ENCODE measurements around the gene ARL15. TPM values are rescaled to one million over a fixed set of nuclear protein-coding genes. Genes with fewer than 3 reads are reported as not detected.

ARL15 gene
- total RNA-seq, 1 donor from 2014 or later, result 14.0 TPM

DNA sequence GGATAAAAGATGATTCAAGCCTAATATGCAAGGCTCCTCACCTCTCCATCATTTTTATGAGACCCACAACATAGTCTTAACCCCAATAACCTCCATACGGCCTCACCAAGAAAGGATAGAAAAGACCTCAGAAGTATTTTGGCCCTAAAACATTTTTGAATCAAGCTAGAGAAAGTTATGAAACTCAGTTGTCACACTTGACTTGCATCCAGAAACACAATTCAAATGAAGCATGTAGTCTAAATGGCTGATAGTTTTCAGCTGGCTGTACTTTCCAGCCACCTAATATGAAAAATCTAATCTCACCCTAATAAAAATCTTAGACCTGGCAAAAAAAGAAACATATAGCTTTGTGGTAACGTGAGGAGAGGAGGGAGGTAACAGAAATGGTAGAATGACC, 116.1 kb downstream of the ARL15 start:
- H3K4me1 Mint-ChIP-seq (ENCODE audit: low read depth), result no peaks in the 10 kb centered on the region
- TF ChIP-seq, protein P1, sequence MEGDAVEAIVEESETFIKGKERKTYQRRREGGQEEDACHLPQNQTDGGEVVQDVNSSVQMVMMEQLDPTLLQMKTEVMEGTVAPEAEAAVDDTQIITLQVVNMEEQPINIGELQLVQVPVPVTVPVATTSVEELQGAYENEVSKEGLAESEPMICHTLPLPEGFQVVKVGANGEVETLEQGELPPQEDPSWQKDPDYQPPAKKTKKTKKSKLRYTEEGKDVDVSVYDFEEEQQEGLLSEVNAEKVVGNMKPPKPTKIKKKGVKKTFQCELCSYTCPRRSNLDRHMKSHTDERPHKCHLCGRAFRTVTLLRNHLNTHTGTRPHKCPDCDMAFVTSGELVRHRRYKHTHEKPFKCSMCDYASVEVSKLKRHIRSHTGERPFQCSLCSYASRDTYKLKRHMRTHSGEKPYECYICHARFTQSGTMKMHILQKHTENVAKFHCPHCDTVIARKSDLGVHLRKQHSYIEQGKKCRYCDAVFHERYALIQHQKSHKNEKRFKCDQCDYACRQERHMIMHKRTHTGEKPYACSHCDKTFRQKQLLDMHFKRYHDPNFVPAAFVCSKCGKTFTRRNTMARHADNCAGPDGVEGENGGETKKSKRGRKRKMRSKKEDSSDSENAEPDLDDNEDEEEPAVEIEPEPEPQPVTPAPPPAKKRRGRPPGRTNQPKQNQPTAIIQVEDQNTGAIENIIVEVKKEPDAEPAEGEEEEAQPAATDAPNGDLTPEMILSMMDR (IDR thresholded peaks at IDR 0.05), result no peak

GRCh38 chr5:54187694-54188093, 122.7 kb downstream of the ARL15 start:
- Mint-ChIP-seq H3K4me1 (ENCODE audit: low read depth) (peaks cover 7% of the 10 kb centered on the region), H3K36me3 (ENCODE audit: low read depth) (no peaks in the 10 kb centered on the region), H3K9me3 (ENCODE audit: low read depth) (no peaks in the 10 kb centered on the region), H3K27me3 (ENCODE audit: low read depth) (no peaks in the 10 kb centered on the region), H3K27ac (ENCODE audit: unreplicated experiment) (no peak overlapping the region), H3K4me3 (ENCODE audit: unreplicated experiment) (no peak overlapping the region)
- TF ChIP-seq, protein P1 (IDR thresholded peaks at IDR 0.05), result no peak
- DNase-seq (ENCODE audit: low spot score), result no peak

More for the DNA sequence above, 116.1 kb downstream of the ARL15 start:
- H3K9me3 Mint-ChIP-seq (ENCODE audit: low read depth), result no peaks in the 10 kb centered on the region
- H3K4me3 Mint-ChIP-seq (ENCODE audit: unreplicated experiment), result no peak overlapping the region
- no peaks in the 10 kb centered on the region for H3K27me3 Mint-ChIP-seq (ENCODE audit: low read depth)
- no peaks in the 10 kb centered on the region for H3K36me3 Mint-ChIP-seq (ENCODE audit: low read depth)
- DNase-seq (ENCODE audit: low spot score), result no peak
- H3K27ac Mint-ChIP-seq (ENCODE audit: unreplicated experiment), result no peak overlapping the region

- Mint-ChIP-seq H3K27ac (ENCODE audit: unreplicated experiment) (no peak overlapping the region), H3K4me3 (ENCODE audit: unreplicated experiment) (no peak overlapping the region), H3K36me3 (ENCODE audit: low read depth) (no peaks in the 10 kb centered on the region), H3K4me1 (ENCODE audit: low read depth) (peaks cover 7% of the 10 kb centered on the region), H3K27me3 (ENCODE audit: low read depth) (no peaks in the 10 kb centered on the region), H3K9me3 (ENCODE audit: low read depth) (no peaks in the 10 kb centered on the region)
- TF ChIP-seq, protein P1 (IDR thresholded peaks at IDR 0.05), result no peak
- DNase-seq (ENCODE audit: low spot score), result no peak
Measured at GRCh38 chr5:54186912-54187445, 123.4 kb downstream of the ARL15 start.

- TF ChIP-seq, protein P1 (IDR thresholded peaks at IDR 0.05), result no peak
- H3K9me3 Mint-ChIP-seq (ENCODE audit: low read depth), result peaks cover 3% of the 10 kb centered on the region
- H3K27me3 Mint-ChIP-seq (ENCODE audit: low read depth), result no peaks in the 10 kb centered on the region
- no peaks in the 10 kb centered on the region for H3K36me3 Mint-ChIP-seq (ENCODE audit: low read depth)
- no peak overlapping the region for H3K4me3 Mint-ChIP-seq (ENCODE audit: unreplicated experiment)
- no peak for DNase-seq (ENCODE audit: low spot score)
- H3K4me1 Mint-ChIP-seq (ENCODE audit: low read depth), result peaks cover 7% of the 10 kb centered on the region
- H3K27ac Mint-ChIP-seq (ENCODE audit: unreplicated experiment), result no peak overlapping the region
Measured at GRCh38 chr5:54186108-54186507, 124.3 kb downstream of the ARL15 start.

- H3K9me3 Mint-ChIP-seq (ENCODE audit: low read depth), result peaks cover 3% of the 10 kb centered on the region
- H3K4me3 Mint-ChIP-seq (ENCODE audit: unreplicated experiment), result no peak overlapping the region
- peaks cover 7% of the 10 kb centered on the region for H3K4me1 Mint-ChIP-seq (ENCODE audit: low read depth)
- H3K27me3 Mint-ChIP-seq (ENCODE audit: low read depth), result no peaks in the 10 kb centered on the region
- TF ChIP-seq, protein P1 (IDR thresholded peaks at IDR 0.05), result no peak
- no peaks in the 10 kb centered on the region for H3K36me3 Mint-ChIP-seq (ENCODE audit: low read depth)
- DNase-seq (ENCODE audit: low spot score), result no peak
- no peak overlapping the region for H3K27ac Mint-ChIP-seq (ENCODE audit: unreplicated experiment)
Measured at GRCh38 chr5:54184806-54185205, 125.6 kb downstream of the ARL15 start.

All from chondrocyte (in vitro differentiated cells).